Measurements from ENCODE around the gene CUEDC1. TPM values are rescaled to one million over a fixed set of nuclear protein-coding genes. Genes with fewer than 3 reads are reported as not detected.

The CUEDC1 gene
- total and polyA plus RNA-seq, 2 experiments from 2014 or later = 11.6 to 23.3 TPM

- Histone ChIP-seq H3K27me3 (no peaks in the 10 kb centered on the region), H3K4me2 (peak overlapping the region; percentile 77), H3K4me3 (no peak overlapping the region), H3K79me2 (peaks cover 46% of the 10 kb centered on the region), H3K9me2 (replicated peaks; ENCODE audit: insufficient read depth) (no peaks in the 10 kb centered on the region), H3K9me3 (ENCODE audit: low read depth) (no peaks in the 10 kb centered on the region), H3K4me1 (ENCODE audit: insufficient read depth) (peaks cover 31% of the 10 kb centered on the region), H2AFZ (peak overlapping the region; percentile 37), H4K20me1 (ENCODE audit: insufficient read depth, poor library complexity, severe bottlenecking) (no peaks in the 10 kb centered on the region), H3K36me3 (replicated peaks; ENCODE audit: insufficient read depth, low read depth) (no peaks in the 10 kb centered on the region), H3K27ac (peak overlapping the region; percentile 88)
- TF ChIP-seq EZH2 (IDR thresholded peaks at IDR 0.05; ENCODE audit: borderline replicate concordance) (no peak), EZH2phosphoT487 (IDR thresholded peaks at IDR 0.05; ENCODE audit: low read depth, severe bottlenecking, unreplicated experiment) (no peak)
- TF ChIP-seq, protein P1, sequence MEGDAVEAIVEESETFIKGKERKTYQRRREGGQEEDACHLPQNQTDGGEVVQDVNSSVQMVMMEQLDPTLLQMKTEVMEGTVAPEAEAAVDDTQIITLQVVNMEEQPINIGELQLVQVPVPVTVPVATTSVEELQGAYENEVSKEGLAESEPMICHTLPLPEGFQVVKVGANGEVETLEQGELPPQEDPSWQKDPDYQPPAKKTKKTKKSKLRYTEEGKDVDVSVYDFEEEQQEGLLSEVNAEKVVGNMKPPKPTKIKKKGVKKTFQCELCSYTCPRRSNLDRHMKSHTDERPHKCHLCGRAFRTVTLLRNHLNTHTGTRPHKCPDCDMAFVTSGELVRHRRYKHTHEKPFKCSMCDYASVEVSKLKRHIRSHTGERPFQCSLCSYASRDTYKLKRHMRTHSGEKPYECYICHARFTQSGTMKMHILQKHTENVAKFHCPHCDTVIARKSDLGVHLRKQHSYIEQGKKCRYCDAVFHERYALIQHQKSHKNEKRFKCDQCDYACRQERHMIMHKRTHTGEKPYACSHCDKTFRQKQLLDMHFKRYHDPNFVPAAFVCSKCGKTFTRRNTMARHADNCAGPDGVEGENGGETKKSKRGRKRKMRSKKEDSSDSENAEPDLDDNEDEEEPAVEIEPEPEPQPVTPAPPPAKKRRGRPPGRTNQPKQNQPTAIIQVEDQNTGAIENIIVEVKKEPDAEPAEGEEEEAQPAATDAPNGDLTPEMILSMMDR (IDR thresholded peaks at IDR 0.05; ENCODE audit: poor library complexity) = no peak
- 9% methylated on average over 16 of the region's 16 CpGs for WGBS (ENCODE audit: low lambda C conversion rate, missing lambda C conversion rate)
- DNase-seq (ENCODE audit: low spot score) = peak; percentile 92
Observed at GRCh38 chr17:57892820-57893595, 62.2 kb downstream of the CUEDC1 start.

DNA sequence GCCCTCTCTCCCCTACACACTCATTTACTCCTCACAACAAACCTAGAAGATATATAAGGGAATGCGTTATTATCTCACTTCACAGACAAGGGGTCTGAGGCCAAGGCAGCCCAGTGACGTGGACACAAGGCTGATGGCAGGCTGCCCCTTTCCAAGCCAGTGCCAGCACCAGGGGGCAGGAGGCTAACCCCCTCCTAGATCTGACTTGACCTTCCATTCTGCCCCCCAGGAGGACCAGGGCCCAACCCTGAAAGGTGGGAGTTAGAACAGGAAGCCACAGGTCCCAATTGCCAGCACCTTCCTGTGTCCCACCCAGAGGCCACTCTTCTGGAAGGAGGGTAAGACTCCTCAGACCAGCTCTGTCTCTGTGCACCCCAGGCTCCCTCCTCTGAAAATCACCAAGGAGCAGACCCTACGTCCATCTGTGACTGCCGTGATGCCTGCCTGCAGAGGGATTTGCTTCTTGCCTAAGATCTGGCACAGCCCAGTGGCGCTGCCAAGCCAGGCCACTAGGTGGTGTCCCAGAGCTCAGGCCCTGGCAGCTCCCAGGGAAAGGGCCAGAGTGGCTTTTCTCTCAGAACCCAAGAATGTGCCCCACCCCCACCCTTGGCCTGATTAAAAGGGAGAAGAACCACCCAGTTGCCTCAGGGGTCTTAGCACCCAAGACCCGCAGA lies 62.9 kb downstream of the CUEDC1 start:
- Histone ChIP-seq H2AFZ (no peak overlapping the region), H3K9me2 (replicated peaks; ENCODE audit: insufficient read depth) (no peaks in the 10 kb centered on the region), H3K4me2 (peak overlapping the region; percentile 77), H3K4me1 (ENCODE audit: insufficient read depth) (peaks cover 30% of the 10 kb centered on the region), H4K20me1 (ENCODE audit: insufficient read depth, poor library complexity, severe bottlenecking) (no peaks in the 10 kb centered on the region), H3K27me3 (no peaks in the 10 kb centered on the region), H3K9me3 (ENCODE audit: low read depth) (no peaks in the 10 kb centered on the region), H3K79me2 (peaks cover 44% of the 10 kb centered on the region), H3K4me3 (no peak overlapping the region), H3K36me3 (replicated peaks; ENCODE audit: insufficient read depth, low read depth) (no peaks in the 10 kb centered on the region), H3K27ac (peak overlapping the region; percentile 88)
- TF ChIP-seq EZH2phosphoT487 (IDR thresholded peaks at IDR 0.05; ENCODE audit: low read depth, severe bottlenecking, unreplicated experiment) (no peak), EZH2 (IDR thresholded peaks at IDR 0.05; ENCODE audit: borderline replicate concordance) (no peak)
- TF ChIP-seq, protein P1 (IDR thresholded peaks at IDR 0.05; ENCODE audit: poor library complexity) = peak; percentile 91
- DNase-seq (ENCODE audit: low spot score) = peak; percentile 91
- 52% methylated on average over 6 of the region's 6 CpGs for WGBS (ENCODE audit: low lambda C conversion rate, missing lambda C conversion rate)

DNA sequence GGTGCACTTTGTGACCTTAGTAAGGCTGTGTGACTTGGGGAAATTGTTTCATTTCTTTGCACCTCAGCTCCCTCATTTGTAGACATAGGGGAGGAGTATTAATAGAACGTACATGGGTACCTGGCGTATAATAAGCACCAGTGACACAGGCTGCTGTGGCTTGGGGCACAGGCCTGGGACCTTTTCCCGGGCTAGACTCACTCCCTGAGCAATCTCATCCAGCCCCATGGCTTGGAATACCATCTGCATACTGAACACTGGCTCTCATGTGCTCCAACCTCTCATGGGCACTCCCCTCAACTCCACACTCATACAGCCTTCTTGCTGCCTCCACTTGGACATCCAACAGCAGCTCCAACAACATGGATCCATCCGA lies 64.4 kb downstream of the CUEDC1 start:
- no peaks in the 10 kb centered on the region for H3K9me3 ChIP-seq (ENCODE audit: low read depth)
- no peaks in the 10 kb centered on the region for H4K20me1 ChIP-seq (ENCODE audit: insufficient read depth, poor library complexity, severe bottlenecking)
- peaks cover 44% of the 10 kb centered on the region for H3K79me2 ChIP-seq
- DNase-seq (ENCODE audit: low spot score) = no peak
- TF ChIP-seq EZH2phosphoT487 (IDR thresholded peaks at IDR 0.05; ENCODE audit: low read depth, severe bottlenecking, unreplicated experiment) (no peak), EZH2 (IDR thresholded peaks at IDR 0.05; ENCODE audit: borderline replicate concordance) (no peak)
- TF ChIP-seq, protein P1 (IDR thresholded peaks at IDR 0.05; ENCODE audit: poor library complexity) = no peak
- H3K36me3 ChIP-seq (replicated peaks; ENCODE audit: insufficient read depth, low read depth) = no peaks in the 10 kb centered on the region
- no peaks in the 10 kb centered on the region for H3K9me2 ChIP-seq (replicated peaks; ENCODE audit: insufficient read depth)
- no peak overlapping the region for H3K4me3 ChIP-seq
- no peak overlapping the region for H3K4me2 ChIP-seq
- 88% methylated on average over 4 of the region's 4 CpGs for WGBS (ENCODE audit: low lambda C conversion rate, missing lambda C conversion rate)
- H3K4me1 ChIP-seq (ENCODE audit: insufficient read depth) = peaks cover 30% of the 10 kb centered on the region
- no peak overlapping the region for H2AFZ ChIP-seq
- no peaks in the 10 kb centered on the region for H3K27me3 ChIP-seq
- no peak overlapping the region for H3K27ac ChIP-seq

All from hepatocyte (in vitro differentiated cells).